Activated CD4-positive, alpha-beta T cell treated with anti-CD3 and anti-CD28 coated beads for 4 hours (primary cell): ENCODE measurements around the gene ACOX2.

ENCODE experiments used
- DNase-seq, 2 donors: peaks; one replicate each; pipeline ENCODE4 v3.0.0-alpha.2; 2020

The ACOX2 gene

GRCh38 chr3:58566398-58567250 lies 29.6 kb upstream of the ACOX2 start:
- DNase-seq = no peak

GRCh38 chr3:58565621-58566397 lies 28.8 kb upstream of the ACOX2 start:
- no peak for DNase-seq

- no peak for DNase-seq
These were observed 27.6 kb upstream of the ACOX2 start for GRCh38 chr3:58564456-58565160.

GRCh38 chr3:58564054-58564453 lies 27.1 kb upstream of the ACOX2 start:
- DNase-seq = no peak

- no peak for DNase-seq
These were observed 26.5 kb upstream of the ACOX2 start for GRCh38 chr3:58563386-58564035.

- no peak for DNase-seq
These were observed 25.5 kb upstream of the ACOX2 start for GRCh38 chr3:58562498-58562897.

- DNase-seq = no peak
These were observed 23.9 kb upstream of the ACOX2 start for GRCh38 chr3:58560771-58561311.

GRCh38 chr3:58559586-58559985 lies 22.6 kb upstream of the ACOX2 start:
- DNase-seq = no peak

- no peak for DNase-seq
These were observed 20.5 kb upstream of the ACOX2 start for GRCh38 chr3:58557491-58557890.

GRCh38 chr3:58556761-58557221 lies 19.8 kb upstream of the ACOX2 start:
- DNase-seq = no peak

- DNase-seq = no peak
These were observed 19.0 kb upstream of the ACOX2 start for GRCh38 chr3:58556001-58556400.

- DNase-seq = no peak
These were observed 18.2 kb upstream of the ACOX2 start for GRCh38 chr3:58555203-58555602.

- no peak for DNase-seq
These were observed 16.0 kb upstream of the ACOX2 start for GRCh38 chr3:58553003-58553402.

- DNase-seq = no peak
These were observed 14.7 kb upstream of the ACOX2 start for GRCh38 chr3:58551636-58552180.

GRCh38 chr3:58544541-58544940 lies 7.6 kb upstream of the ACOX2 start:
- DNase-seq = no peak

GRCh38 chr3:58540176-58540858 lies 3.3 kb upstream of the ACOX2 start:
- DNase-seq = no peak

- no peak for DNase-seq
These were observed 2.6 kb upstream of the ACOX2 start for GRCh38 chr3:58539626-58540025.

- no peak for DNase-seq
These were observed 667 bp upstream of the ACOX2 start for GRCh38 chr3:58537412-58538301.

- DNase-seq = no peak
These were observed 1.2 kb downstream of the ACOX2 start for GRCh38 chr3:58535531-58536500.
